Sciatic nerve (tissue), 2 donors: ENCODE measurements around the gene COQ3. TPM values are rescaled to one million over a fixed set of nuclear protein-coding genes. Genes with fewer than 3 reads are reported as not detected.

Source experiments
- ATAC-seq: fragments of 200-7000 bp; cut with Tn5 transposase; one replicate; pipeline ENCODE4 v1.9.1; 2020; ENCODE audit warnings: mild to moderate bottlenecking, moderate library complexity
- DNase-seq: peaks from one replicate; pipeline ENCODE4 v3.0.0-alpha.2; 2020; ENCODE audit warnings: low spot score
- intact Hi-C: fragments of 100-400 bp; cut with DNase I; formaldehyde crosslinking; loops from one replicate; pipeline ENCODE4 v1.14.2; 2022
- total RNA-seq: library from RNA; stranded (reverse); fragmentation: NEBNext Ultra II Directional; extraction: Animal tissue kit (Norgen Biotek cat#: 25700); gene quantifications from one replicate; pipeline ENCODE4 v1.2.1, GENCODE V29; 2021
- donor health status: DM: no; HTN: no; CAD: no.
- donor health status: DM: no; HTN: no; CAD: no.

Gene COQ3
- total RNA-seq, result 5.3 TPM

DNA sequence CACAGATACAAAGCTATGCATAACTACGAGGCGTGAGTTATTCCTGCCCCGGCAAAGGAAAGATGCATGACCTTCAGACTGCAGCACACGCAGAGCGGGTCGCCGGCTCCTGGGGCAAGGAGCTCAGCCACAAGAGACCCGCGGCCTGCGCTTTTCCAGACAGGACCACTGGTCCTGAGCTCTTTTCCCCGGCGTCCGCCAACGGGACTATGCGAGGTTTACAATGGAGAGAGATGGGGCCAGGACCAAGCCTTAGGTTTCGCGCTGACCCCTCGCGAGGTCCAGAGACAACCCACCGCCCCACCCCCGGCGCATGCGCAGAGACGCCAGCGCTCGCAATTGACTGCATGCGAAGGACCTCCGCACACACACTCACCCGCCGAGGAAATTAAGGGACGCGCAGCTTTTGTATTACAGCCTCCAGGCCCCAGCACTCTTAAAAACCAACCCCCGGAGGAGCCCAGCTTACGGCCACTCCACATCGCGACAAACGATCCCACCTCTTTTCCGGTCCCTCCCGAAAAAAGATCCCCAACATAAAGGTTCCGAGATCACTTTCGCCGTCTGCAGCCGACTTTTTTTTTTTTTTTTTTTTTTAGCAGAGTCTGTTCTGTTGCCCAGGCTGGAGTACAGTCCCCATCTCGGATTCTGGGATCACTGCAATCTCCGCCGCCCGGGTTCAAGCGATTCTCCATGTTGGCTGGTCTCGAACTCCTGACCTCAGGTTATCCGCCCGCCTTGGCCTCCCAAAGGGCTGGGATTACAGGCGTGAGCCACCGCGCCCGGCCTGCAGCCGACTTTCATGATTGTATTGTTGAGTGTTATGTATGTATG lies at the start of gene COQ3:
Gene COQ3, minus strand, starts transcription at position 498 of the 834 bp plus-strand sequence. Its CDS starts 16 bp downstream, at position 482.
- DNase-seq (peak; percentile 73), ATAC-seq (peak; percentile 91)
- intact Hi-C loops, result no loop called here

DNA sequence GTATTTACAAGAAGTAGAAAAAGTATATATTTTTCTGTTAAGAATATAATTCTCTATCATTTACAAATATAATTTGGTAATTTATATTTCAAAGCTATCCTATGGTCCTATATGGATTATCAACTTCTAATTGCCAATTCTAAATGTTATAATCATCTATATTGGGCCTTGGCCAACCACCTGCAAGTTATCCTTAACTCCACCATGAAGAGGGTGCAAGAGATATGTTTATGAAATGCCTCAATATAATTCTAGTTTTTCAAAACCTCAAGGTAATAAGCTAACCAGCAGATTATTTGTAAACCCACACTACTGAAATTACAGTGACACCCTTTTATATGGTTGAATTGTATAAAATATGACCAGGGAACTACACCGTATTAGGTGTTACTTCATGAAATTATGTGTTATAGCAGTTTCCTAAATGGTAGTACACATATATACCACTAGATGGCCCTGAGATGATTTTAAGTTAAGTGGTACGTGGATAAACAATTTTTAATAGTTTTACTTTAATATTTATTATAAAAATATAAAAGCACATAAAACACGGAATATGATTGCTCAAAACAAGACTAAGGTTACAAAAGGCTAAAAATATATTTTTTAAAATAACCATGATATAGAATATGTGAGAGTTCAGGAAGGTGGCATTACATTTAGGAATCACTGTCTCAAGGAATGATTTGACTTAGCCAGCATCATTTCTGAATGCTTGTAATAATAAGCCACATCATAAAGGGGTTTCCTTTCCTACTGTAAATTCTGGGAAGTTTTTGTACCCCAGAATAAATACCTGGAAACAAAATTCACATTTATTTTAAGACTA lies 40.9 kb upstream of the COQ3 start:
- intact Hi-C loops, result loop anchor here (5.0 kb wide), 1 partner anchor 1253 kb away; no protein-coding TSS in a partner anchor
- no peak for DNase-seq
- no peak for ATAC-seq

GRCh38 chr6:99432877-99433276 lies 38.9 kb upstream of the COQ3 start:
- ATAC-seq (no peak), DNase-seq (no peak)
- intact Hi-C loops, result loop anchor here (5.0 kb wide), 1 partner anchor 1251 kb away; no protein-coding TSS in a partner anchor

- ATAC-seq, result no peak
- DNase-seq, result no peak
- intact Hi-C loops, result loop anchor here (5.0 kb wide), 1 partner anchor 1250 kb away; no protein-coding TSS in a partner anchor
Observed at GRCh38 chr6:99431901-99432300, 37.9 kb upstream of the COQ3 start.

- DNase-seq (no peak), ATAC-seq (no peak)
- intact Hi-C loops, result no loop called here
Observed at GRCh38 chr6:99427988-99428387, 34.0 kb upstream of the COQ3 start.

- no peak for DNase-seq
- intact Hi-C loops, result no loop called here
- no peak for ATAC-seq
Observed at GRCh38 chr6:99426451-99426757, 32.4 kb upstream of the COQ3 start.

- ATAC-seq (peak; percentile 90), DNase-seq (peak; percentile 90)
- intact Hi-C loops, result no loop called here
Observed at GRCh38 chr6:99425647-99426450, 31.9 kb upstream of the COQ3 start.

GRCh38 chr6:99424761-99425646 lies 31.0 kb upstream of the COQ3 start, which contains the start of gene PNISR:
TSS of gene PNISR (minus strand) at chr6:99425308. CDS start at chr6:99414659, 10,649 bp downstream.
- intact Hi-C loops, result no loop called here
- peak; percentile 97 for ATAC-seq
- peak; percentile 91 for DNase-seq

- ATAC-seq (no peak), DNase-seq (no peak)
- intact Hi-C loops, result no loop called here
Observed at GRCh38 chr6:99424022-99424421, 30.0 kb upstream of the COQ3 start.

GRCh38 chr6:99422912-99423311 lies 28.9 kb upstream of the COQ3 start:
- DNase-seq, result no peak
- ATAC-seq, result no peak
- intact Hi-C loops, result no loop called here

DNA sequence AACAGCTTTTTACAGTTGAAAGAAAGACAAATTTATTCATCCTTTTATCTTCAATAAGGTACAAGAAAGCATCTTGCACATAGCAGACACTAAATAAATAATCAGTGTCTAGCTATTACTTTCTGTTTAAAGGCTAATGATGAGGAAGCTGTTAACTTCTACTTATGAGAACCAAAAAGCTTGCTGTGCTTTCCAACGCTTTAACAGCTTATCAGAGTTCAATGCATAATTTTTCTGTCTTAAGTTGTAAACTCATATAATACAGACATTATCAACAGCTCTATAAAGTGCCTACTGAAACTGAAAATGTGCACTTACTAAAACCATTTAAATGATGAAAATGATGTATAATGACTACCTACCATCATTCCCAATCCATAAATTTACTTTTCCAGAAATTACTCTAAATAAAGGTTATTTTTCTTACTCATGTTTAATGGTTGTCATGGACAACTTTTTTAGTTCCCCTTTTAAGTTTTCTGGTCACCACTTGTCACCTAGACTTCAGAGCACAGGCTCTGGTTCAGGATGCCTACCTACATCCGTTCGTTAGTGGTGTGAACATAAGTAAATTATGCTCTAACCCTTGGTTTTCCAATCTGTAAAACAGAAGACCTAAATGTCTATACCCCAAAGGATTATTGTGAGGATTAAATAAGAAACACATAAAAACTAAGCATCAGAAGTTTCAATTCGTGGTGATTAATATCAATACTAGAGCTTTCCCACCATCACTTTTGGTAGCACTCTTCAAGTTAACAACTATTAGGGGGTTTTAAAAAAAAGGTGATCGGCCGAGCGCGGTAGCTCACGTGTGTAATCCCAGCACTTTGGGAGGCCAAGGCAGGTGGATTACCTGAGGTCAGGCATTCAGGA lies 23.1 kb upstream of the COQ3 start:
- DNase-seq (no peak), ATAC-seq (no peak)
- intact Hi-C loops, result no loop called here

DNA sequence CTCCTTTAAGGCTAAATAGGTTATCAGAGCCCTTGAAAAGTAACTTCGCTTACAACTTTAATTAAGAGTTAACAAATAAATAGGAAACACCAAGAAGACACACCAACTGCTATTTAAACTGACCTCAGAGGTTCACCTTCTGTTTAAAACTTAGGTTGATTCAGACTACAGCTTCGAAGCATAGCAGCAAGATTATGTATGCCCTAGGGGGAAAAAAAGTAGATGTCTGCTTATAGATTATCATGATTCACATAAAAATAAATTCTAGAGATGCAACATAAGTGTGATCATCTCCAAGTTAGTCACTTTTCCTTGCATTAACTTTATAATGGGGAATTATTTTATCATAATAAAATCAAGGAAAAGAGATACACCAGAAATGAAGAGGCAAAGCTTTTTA lies 22.2 kb upstream of the COQ3 start:
- intact Hi-C loops, result no loop called here
- DNase-seq (no peak), ATAC-seq (no peak)

DNA sequence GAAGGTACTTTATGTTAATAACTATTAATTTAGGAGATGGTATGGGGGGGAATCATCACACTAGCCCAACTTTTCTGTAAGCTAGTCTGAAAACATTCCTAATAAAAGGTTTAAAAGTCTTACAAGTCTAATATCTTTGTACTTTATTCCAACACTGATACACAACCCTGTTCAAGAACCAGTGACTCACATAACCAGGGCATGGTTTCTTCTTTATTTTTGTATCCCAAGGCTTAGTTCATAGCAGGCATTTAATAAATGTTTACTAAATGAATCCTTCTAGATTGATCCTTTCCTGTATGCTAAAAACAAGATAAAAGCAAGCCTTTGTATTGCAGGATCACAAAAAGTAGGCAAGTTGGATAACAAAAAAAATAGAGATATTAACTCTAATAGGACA lies 21.5 kb upstream of the COQ3 start:
- ATAC-seq (no peak), DNase-seq (no peak)
- intact Hi-C loops, result no loop called here

DNA sequence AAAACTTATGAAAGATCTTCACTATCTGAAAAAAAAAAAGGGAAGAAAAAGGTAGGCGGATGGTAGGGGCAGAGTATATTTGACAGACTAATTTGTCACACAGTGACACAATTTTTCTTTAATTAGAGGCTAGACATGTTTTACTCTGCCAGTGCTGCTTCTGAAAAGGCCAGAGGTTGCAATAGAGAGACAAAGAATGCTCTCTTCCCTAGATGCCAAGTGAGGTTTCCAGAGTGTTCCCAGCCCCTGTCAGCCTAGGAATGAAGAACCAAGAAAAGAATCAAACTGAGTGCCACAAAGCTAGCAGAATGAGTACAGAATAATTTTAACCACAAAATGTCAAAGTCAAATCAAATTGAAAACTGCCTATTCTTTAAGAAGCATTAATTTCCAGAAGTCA lies 18.1 kb upstream of the COQ3 start:
- intact Hi-C loops, result no loop called here
- no peak for DNase-seq
- no peak for ATAC-seq

DNA sequence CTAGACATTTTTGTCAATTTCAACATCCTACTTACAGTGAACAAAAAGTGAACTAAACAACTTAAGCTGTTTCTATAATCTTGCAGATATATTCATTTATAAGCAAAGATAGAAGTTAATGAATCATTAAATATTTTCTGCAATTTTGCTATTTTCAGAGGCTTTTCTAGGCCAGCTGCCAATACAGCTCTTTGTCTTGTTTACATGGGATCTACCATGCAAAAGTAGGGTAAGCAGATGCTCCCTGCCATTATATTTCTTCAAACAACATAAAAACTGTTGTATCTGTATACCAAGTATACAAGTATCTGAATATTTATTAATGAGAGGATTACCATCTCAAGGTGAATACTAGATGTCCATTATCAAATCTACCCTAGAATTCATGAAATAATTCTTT lies 15.7 kb upstream of the COQ3 start:
- no peak for ATAC-seq
- DNase-seq, result no peak
- intact Hi-C loops, result no loop called here

- ATAC-seq (no peak), DNase-seq (no peak)
- intact Hi-C loops, result no loop called here
Observed at GRCh38 chr6:99407076-99407475, 13.1 kb upstream of the COQ3 start.

GRCh38 chr6:99402448-99402847 lies 8.5 kb upstream of the COQ3 start:
- intact Hi-C loops, result no loop called here
- no peak for ATAC-seq
- no peak for DNase-seq
